Stimulated activated naive CD8-positive, alpha-beta T cell treated with anti-CD3 and anti-CD28 coated beads, Interleukin-15, Interleukin-2, amounts not matched to agents 100 ng/mL and 50 ng/mL, for 24 hours (primary cell): ENCODE measurements around the gene TMEM220.
"Not testable (repeated sequence)": the region's sequence is repeated elsewhere in the genome, so short reads cannot be mapped to it uniquely, and the experiment has no call there.

ENCODE experiments used
- H3K27ac Mint-ChIP-seq: one replicate; pipeline ENCODE4 v1.8.0; 2021; ENCODE audit warnings: mild to moderate bottlenecking, mixed read lengths
- H3K27me3 Mint-ChIP-seq: one replicate; pipeline ENCODE4 v1.8.0; 2021; ENCODE audit warnings: mixed read lengths
- H3K36me3 Mint-ChIP-seq: one replicate; pipeline ENCODE4 v1.8.0; 2021; ENCODE audit warnings: low read depth, mixed read lengths
- H3K4me1 Mint-ChIP-seq: one replicate; pipeline ENCODE4 v1.8.0; 2021; ENCODE audit warnings: low read depth, mixed read lengths
- H3K4me3 Mint-ChIP-seq: one replicate; pipeline ENCODE4 v1.8.0; 2021; ENCODE audit warnings: mild to moderate bottlenecking, mixed read lengths
- H3K9me3 Mint-ChIP-seq: one replicate; pipeline ENCODE4 v1.8.0; 2021; ENCODE audit warnings: mixed read lengths

TMEM220 gene

DNA sequence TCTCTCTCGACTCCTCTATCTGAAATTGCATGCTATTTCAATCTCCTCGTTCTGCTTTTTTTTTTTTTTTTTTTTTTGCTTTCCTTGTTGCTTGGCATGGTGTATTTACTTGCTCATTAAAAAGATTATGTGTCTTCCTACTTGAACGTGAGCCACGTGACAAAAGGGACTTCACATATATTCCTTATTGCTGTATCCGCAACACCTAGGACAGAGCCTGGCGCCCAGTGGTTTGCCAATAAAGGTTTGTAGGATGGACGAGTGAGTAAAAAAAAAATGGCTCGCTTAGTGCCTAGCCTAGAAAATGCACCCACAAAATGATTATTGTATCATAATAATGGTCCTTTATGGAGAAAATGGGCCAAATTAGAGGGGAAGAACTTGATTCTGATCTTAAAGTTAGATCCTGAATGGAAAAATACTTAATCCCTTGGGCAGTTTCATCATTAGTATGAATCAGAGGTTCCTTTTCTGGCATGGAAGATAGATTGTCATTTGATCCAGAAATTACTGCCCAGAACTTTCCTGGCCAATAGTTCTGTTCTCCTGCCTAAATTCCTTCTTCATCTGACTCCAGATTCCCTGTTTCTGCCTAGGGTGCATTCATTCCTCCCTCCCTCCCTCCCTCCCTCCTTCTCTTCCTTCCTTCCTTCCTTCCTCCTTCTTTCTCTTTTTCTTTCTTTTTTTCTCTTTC lies 13.6 kb upstream of the TMEM220 start:
- Mint-ChIP-seq H3K4me1 (peaks cover 9% of the 10 kb centered on the region), H3K9me3 (no peaks in the 10 kb centered on the region), H3K4me3 (no peak overlapping the region), H3K27me3 (no peaks in the 10 kb centered on the region), H3K36me3 (no peaks in the 10 kb centered on the region), H3K27ac (no peak overlapping the region)

DNA sequence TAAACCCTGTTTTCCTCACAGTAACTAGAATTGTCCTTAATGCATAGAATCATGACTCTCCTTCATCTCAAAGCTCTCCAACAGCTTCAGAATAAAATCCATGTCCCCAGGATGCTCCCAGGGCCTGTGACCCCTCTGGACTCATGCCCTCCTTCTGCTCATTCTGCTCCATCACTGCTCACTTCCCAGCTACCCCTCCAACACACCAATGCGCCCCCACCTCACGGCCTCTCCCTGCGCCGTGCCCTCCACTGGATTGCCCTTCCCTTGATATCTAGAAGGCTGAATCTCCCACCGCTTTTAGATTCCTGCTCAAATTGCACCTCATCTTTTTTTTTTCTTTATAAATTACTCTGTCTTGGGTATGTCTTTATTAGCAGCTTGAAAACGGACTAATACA lies 12.6 kb upstream of the TMEM220 start:
- Mint-ChIP-seq H3K36me3 (no peaks in the 10 kb centered on the region), H3K4me1 (peaks cover 13% of the 10 kb centered on the region), H3K27me3 (no peaks in the 10 kb centered on the region), H3K9me3 (no peaks in the 10 kb centered on the region), H3K27ac (no peak overlapping the region), H3K4me3 (no peak overlapping the region)

DNA sequence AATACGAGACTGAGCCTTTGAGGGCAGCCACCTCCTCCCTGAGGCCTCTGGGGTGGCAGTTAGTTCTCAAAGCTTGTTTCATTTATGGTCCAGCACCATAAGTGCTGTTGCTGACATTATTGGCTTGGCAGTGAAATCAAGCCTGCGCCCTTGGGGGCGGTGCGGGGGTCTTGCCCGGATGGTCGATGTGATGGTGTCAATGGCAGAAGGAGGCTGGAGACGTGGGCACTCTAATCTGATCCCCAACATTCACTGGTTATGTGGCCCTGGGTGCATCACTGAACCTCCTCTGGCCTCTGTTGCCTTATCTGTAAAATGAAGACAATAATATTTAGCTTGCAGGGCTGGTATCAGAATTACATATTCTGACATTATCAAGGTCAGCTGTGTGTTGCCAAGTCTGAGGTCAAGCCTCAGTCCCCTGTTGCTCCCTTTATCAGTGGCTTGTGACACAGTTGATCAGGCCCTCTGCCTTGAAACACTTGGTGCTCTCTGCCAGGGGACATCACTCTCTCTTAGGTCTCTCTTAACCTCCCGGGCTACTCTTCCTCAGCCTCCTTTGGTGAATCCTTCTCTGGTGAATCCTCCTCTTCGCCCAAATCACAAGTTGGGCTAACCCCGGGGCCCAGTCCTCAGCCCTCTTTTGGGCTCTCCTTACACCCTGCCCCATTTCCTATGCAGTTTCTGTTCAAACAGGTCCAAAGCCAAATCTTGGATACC lies 11.8 kb upstream of the TMEM220 start:
- Mint-ChIP-seq H3K9me3 (no peaks in the 10 kb centered on the region), H3K27ac (no peak overlapping the region), H3K4me3 (no peak overlapping the region), H3K4me1 (peaks cover 16% of the 10 kb centered on the region), H3K27me3 (no peaks in the 10 kb centered on the region), H3K36me3 (no peaks in the 10 kb centered on the region)

DNA sequence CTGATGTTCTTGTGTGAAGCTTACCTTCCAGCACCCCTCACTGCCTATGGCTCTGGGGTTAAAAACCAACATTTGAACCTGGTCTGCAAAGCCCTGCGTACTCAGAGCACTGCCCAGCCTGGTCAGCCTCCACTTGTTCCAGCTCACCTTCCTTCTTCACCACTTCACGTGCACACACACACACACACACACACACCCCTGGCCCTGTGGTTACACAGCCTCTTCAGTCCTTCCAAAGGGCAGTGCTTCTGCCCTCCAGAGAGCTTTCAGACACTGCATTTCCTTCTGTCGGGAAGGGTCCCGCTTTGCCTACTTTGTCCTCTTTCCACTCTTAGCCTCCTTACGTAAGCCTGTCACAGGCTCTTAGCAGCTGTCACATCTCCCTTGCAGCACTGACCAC lies 9.6 kb upstream of the TMEM220 start:
- Mint-ChIP-seq H3K9me3 (no peaks in the 10 kb centered on the region), H3K27ac (no peak overlapping the region), H3K27me3 (no peaks in the 10 kb centered on the region), H3K4me1 (peaks cover 11% of the 10 kb centered on the region), H3K36me3 (no peaks in the 10 kb centered on the region), H3K4me3 (no peak overlapping the region)

DNA sequence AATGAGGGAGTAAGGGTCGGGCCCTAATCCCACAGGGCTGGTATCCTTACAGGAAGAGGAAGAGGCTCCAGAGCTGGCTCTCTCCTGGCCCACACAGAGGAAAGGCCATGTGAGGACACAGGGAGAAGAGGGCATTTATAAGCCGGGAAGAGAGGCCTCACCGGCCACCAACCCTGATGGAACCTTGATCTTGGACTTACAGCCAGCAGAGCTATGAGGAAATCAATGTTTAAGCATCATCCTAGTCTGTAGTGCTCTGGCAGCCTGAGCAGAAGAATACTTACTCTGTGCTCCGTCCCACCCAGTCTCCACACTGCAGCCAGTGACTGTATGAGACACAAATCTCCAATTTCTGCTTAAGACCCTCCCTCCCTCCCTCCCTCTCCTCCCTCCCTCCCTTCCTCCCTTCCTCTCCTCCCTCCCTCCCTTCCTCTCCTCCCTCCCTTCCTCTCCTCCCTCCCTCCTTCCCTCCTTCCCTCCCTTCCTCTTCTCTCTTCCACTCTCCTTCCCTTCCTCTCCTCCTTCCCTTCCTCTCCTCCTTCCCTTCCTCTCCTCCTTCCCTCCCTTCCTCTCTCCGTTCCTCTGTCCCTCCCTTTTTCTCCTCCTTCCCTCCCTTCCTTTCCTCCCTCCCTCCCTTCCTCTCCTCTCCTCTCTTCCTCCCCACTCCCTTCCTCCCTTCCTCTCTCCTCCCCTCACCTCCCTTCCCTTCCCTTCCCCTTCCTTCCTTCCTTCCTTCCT lies 8.9 kb upstream of the TMEM220 start:
- Mint-ChIP-seq H3K27ac (no peak overlapping the region), H3K27me3 (no peaks in the 10 kb centered on the region), H3K9me3 (no peaks in the 10 kb centered on the region), H3K36me3 (no peaks in the 10 kb centered on the region), H3K4me1 (peaks cover 9% of the 10 kb centered on the region), H3K4me3 (no peak overlapping the region)

DNA sequence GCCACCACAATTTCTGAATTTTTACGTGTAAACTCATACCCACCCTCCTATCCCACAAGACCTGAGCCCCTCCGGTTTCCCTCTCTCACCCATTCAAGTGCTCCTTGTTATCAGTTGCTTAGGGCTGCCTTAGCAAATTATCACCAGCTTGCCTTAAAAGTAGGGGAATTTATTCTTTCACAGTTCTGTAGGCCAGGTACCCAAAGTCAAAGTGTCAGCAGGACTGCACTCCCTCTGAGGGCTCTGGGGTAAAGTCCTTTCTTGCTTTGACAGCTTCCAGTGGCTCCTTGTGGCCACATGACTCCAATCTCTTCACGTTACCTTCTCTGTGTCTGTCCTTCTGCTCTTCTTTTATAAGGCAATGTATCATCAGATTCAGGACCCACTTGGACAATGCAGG lies 7.9 kb upstream of the TMEM220 start:
- Mint-ChIP-seq H3K27me3 (no peaks in the 10 kb centered on the region), H3K9me3 (no peaks in the 10 kb centered on the region), H3K4me3 (no peak overlapping the region), H3K36me3 (no peaks in the 10 kb centered on the region), H3K27ac (no peak overlapping the region), H3K4me1 (peaks cover 9% of the 10 kb centered on the region)

DNA sequence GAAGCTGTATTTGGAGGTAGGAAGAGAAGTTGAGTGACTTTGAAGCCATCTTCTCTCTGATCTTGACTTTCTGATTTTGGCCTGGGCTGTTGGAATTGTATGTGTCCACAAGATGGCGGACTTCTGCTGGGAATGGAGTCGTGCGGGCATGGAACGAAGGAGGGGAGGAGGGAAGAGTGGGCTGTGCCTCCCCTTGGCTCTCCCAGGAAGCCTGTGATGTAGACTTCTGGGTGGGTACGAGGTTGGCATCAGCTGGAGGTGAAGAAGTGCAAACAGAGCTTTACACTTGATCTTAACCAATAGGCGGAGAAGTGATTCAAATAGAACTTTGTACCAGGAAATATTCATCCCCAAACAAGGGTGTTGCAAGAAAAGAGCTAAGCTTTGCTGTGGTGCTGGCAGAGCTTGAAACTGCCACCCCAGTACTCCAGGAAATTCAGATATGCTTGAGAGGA lies 7.4 kb upstream of the TMEM220 start:
- Mint-ChIP-seq H3K27me3 (no peaks in the 10 kb centered on the region), H3K27ac (no peak overlapping the region), H3K36me3 (no peaks in the 10 kb centered on the region), H3K9me3 (no peaks in the 10 kb centered on the region), H3K4me1 (peaks cover 9% of the 10 kb centered on the region), H3K4me3 (no peak overlapping the region)

DNA sequence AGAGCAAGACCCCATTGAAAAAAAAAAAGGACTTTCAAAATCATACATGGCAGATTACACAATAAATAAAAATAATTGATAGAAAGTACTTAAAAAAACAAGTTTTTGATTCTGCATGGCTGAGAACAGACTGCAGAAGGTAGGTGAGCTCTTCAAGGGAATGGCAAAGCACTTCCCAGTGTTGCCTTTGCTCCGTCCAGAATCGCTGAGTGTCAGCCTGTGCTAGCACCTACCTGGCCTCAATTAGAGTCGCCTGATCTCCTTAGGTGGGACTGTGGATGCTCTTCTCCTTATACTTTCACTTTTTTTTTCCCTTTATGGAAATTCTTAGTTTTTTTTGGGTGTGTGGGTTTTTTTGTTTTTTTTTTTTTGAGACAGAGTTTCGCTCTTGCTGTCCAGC lies 6.0 kb upstream of the TMEM220 start:
- H3K9me3 Mint-ChIP-seq, result no peaks in the 10 kb centered on the region
- H3K36me3 Mint-ChIP-seq, result no peaks in the 10 kb centered on the region
- H3K27me3 Mint-ChIP-seq, result no peaks in the 10 kb centered on the region
- H3K27ac Mint-ChIP-seq, result no peak overlapping the region
- H3K4me1 Mint-ChIP-seq, result peaks cover 13% of the 10 kb centered on the region
- no peak overlapping the region for H3K4me3 Mint-ChIP-seq

DNA sequence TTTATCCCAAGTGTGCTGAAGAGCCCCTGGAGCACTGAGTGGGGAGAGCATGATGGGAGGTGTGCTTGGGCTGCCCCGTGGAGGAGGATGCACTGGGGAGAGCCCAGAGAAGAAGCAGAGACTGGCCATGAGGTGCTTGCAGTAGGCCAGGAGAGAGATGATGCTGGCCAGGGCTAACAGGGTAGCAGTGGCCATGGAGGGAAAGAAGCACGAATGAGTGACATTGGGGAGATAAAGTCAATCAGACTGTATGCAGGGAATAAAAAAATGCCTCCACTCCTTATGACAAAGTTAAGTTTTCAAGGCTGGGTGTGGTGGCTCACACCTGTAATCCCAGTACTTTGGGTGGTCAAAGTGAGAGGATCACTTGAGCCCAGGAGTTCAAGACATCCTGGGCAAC lies 5.4 kb upstream of the TMEM220 start:
- Mint-ChIP-seq H3K27ac (no peak overlapping the region), H3K36me3 (no peaks in the 10 kb centered on the region), H3K27me3 (no peaks in the 10 kb centered on the region), H3K4me3 (no peak overlapping the region), H3K9me3 (no peaks in the 10 kb centered on the region), H3K4me1 (peaks cover 19% of the 10 kb centered on the region)

DNA sequence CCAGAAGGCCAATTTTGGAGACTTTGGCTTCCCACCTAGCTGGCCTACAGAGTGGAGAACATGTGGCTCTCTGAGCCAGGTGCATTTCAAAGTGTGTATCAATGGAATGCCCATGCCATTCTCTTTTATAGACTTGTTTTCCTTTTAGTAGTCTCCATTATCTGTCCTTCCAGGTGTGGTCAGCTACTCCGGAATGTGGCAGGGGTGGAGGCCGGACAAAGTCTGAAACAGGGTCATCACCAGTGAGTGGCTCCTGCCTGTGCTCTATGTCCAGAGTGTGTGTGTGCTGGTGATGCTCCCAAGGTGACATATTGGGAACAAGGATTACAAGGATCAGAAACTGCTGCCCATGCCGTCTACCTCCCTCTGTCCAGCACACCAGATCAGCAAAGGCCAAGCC lies 3.8 kb upstream of the TMEM220 start:
- H3K27ac Mint-ChIP-seq, result no peak overlapping the region
- H3K4me3 Mint-ChIP-seq, result no peak overlapping the region
- H3K9me3 Mint-ChIP-seq, result no peaks in the 10 kb centered on the region
- H3K27me3 Mint-ChIP-seq, result no peaks in the 10 kb centered on the region
- no peaks in the 10 kb centered on the region for H3K36me3 Mint-ChIP-seq
- peaks cover 23% of the 10 kb centered on the region for H3K4me1 Mint-ChIP-seq

DNA sequence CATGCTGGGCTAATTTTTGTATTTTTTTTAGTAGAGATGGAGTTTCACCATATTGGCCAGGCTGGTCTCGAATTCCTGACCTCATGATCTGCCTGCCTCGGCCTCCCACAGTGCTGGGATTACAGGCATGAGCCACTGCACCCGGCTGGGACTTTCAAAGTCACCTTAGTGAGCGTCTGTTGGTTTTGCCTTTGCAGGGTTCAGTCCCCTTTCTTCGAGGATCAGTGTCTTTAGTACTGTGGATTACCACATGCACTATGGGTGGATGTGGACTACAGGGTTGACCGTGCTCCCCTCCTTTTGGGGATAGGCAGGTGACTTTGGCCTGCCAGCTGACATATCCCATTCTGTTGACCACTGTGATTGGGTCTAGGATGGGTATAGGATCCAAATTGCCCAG lies 2.3 kb upstream of the TMEM220 start:
- not testable (repeated sequence) for H3K4me3 Mint-ChIP-seq, H3K27ac Mint-ChIP-seq, H3K36me3 Mint-ChIP-seq, H3K27me3 Mint-ChIP-seq, H3K9me3 Mint-ChIP-seq
- peaks cover 24% of the 10 kb centered on the region for H3K4me1 Mint-ChIP-seq

DNA sequence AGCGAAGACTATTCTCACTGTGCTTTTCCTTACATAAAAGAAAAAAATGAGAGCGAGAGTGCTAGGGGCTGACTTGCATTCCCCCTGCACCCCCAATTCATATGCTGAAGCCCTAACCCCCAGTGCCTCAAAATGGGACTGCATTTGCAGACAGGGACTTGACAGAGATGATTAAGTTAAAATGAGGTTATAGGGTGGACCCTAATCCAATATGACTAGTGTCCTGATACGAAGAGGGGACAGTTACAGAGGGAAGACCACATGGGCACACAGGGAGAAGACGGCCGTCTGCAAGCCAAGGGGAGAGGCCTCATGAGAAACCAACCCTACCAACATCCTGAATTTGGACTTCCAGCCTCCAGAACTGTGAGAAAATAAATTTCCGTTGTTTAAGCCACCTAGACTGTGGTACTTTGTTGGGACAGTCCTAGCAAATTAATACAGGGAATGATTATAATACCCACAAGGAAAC lies 1.6 kb upstream of the TMEM220 start:
- peaks cover 26% of the 10 kb centered on the region for H3K4me1 Mint-ChIP-seq
- H3K4me3 Mint-ChIP-seq, result no peak overlapping the region
- H3K36me3 Mint-ChIP-seq, result no peaks in the 10 kb centered on the region
- H3K9me3 Mint-ChIP-seq, result no peaks in the 10 kb centered on the region
- H3K27ac Mint-ChIP-seq, result no peak overlapping the region
- no peaks in the 10 kb centered on the region for H3K27me3 Mint-ChIP-seq

DNA sequence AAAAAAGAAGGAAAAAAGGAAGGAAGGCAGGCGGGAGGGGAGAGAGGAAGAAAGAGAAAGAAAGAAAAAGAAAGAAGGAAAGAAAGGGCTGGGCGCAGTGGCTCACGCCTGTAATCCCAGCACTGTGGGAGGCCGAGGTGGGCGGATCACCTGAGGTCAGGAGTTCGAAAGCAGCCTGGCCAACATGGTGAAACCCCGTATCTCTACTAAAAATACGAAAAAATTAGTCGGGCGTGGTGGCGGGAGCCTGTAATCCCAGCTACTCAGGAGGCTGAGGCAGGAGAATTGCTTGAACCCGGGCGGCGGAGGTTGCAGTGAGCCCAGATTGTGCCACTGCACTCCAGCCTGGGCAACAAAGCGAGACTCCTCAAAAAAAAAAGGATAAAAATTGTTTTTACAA lies 424 bp upstream of the TMEM220 start:
- not testable (repeated sequence) for H3K36me3 Mint-ChIP-seq, H3K9me3 Mint-ChIP-seq, H3K27me3 Mint-ChIP-seq
- Mint-ChIP-seq H3K4me3 (peak overlapping the region; percentile 91), H3K27ac (peak overlapping the region; percentile 95), H3K4me1 (peaks cover 25% of the 10 kb centered on the region)

DNA sequence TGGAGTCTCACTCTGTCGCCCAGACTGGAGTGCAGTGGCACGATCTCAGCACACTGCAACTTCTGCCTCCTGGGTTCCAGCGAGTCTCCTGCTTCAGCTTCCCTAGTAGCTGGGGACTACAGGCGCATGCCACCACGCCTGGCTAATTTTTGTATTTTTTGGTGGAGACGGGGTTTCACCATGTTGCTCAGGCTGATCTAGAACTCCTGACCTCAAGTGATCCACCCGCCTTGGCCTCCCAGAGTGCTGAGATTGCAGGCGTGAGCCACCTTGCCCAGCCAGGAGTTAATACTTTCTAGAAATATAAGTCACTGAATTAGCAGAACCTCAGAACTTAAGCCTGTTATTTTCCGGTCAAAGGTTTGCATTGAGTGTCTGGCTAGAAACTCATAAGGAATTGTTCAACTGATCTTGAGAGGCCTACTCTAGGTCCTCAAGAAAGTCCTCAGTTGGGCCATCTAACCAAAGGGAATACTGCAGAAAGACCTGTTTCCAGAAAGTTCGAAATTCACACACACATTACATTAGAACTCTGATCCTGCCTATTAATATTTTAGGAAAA lies 1.4 kb downstream of the TMEM220 start:
- Mint-ChIP-seq H3K27ac (no peak overlapping the region), H3K36me3 (no peaks in the 10 kb centered on the region), H3K4me3 (no peak overlapping the region), H3K4me1 (peaks cover 25% of the 10 kb centered on the region), H3K27me3 (no peaks in the 10 kb centered on the region), H3K9me3 (no peaks in the 10 kb centered on the region)

DNA sequence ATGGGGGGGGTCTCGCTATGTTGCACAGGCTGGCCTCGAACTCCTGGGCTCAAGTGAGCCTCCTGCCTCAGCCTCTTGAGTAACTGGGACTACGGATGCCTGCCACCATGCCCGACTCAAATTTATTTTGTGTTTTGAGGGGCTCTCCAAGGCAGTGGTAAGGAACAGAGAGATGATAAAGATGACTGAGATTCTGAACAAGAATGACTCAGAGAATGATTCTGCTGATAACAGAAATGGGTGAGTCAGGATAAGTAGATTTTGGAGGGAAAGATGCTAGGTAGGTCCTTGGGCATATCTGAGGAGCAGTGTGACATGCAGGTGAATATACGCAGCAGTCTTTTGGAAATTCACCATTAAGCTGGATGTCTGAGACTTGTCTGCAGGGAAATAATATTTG lies 2.6 kb downstream of the TMEM220 start:
- Mint-ChIP-seq H3K36me3 (no peaks in the 10 kb centered on the region), H3K4me1 (peaks cover 25% of the 10 kb centered on the region), H3K4me3 (no peak overlapping the region), H3K9me3 (no peaks in the 10 kb centered on the region), H3K27me3 (no peaks in the 10 kb centered on the region), H3K27ac (peak overlapping the region; percentile 10)
